Muscle of back (tissue), 11 donors: Measurements from ENCODE around the gene EFNA4. TPM values are rescaled to one million over a fixed set of nuclear protein-coding genes. Genes with fewer than 3 reads are reported as not detected.

Experiments
- DNase-seq, 3 donors: peaks; one replicate each; pipeline versions ENCODE4 v3.0.0 to v3.0.0-alpha.2; 2013
- polyA plus RNA-seq, 10 donors: library from polyadenylated mRNA; unstranded; fragments of 120-200 nt; gene quantifications; one replicate each; pipeline ENCODE4 v1.2.1, GENCODE V29; 2013; ENCODE audit not compliant: insufficient read length in 10 of 10

The EFNA4 gene
- polyA plus RNA-seq, 10 donors = 5.1 to 10.2 (median 7.0) TPM

- DNase-seq = no peak
Observed at GRCh38 chr1:155085504-155086127, 22.1 kb downstream of the EFNA4 start.

GRCh38 chr1:155086128-155086741, 22.7 kb downstream of the EFNA4 start:
- peak in 2 of 3 donors; percentile 61 to 80 for DNase-seq

- DNase-seq = no peak
Observed at GRCh38 chr1:155086856-155087535, 23.5 kb downstream of the EFNA4 start.

- peak; percentile 45 to 87 (median 83) for DNase-seq
Observed at GRCh38 chr1:155091071-155092051, 27.8 kb downstream of the EFNA4 start.

GRCh38 chr1:155092131-155092530, 28.6 kb downstream of the EFNA4 start:
- no peak for DNase-seq

- no peak for DNase-seq
Observed at GRCh38 chr1:155092641-155093040, 29.1 kb downstream of the EFNA4 start.

GRCh38 chr1:155093911-155094621, 30.5 kb downstream of the EFNA4 start:
- peak in 2 of 3 donors; percentile 33 to 81 for DNase-seq

GRCh38 chr1:155094622-155094948, 31.0 kb downstream of the EFNA4 start:
- DNase-seq = no peak

GRCh38 chr1:155099331-155099730, 35.8 kb downstream of the EFNA4 start:
- DNase-seq = no peak

GRCh38 chr1:155103325-155103724, 39.8 kb downstream of the EFNA4 start:
- no peak for DNase-seq

- DNase-seq = no peak
Observed at GRCh38 chr1:155104605-155105534, 41.3 kb downstream of the EFNA4 start.

GRCh38 chr1:155105604-155106011, 42.1 kb downstream of the EFNA4 start:
- DNase-seq = peak in 1 of 3 donors; percentile 48

GRCh38 chr1:155106862-155107261, 43.3 kb downstream of the EFNA4 start:
- DNase-seq = no peak

GRCh38 chr1:155107309-155108264, 44.0 kb downstream of the EFNA4 start:
- no peak for DNase-seq

- no peak for DNase-seq
Observed at GRCh38 chr1:155108296-155108695, 44.8 kb downstream of the EFNA4 start.

- no peak for DNase-seq
Observed at GRCh38 chr1:155110381-155110780, 46.8 kb downstream of the EFNA4 start.

- no peak for DNase-seq
Observed at GRCh38 chr1:155110826-155111225, 47.3 kb downstream of the EFNA4 start.

- no peak for DNase-seq
Observed at GRCh38 chr1:155113450-155113980, 50.0 kb downstream of the EFNA4 start.
